ENCODE results near the gene DPP7. TPM values are rescaled to one million over a fixed set of nuclear protein-coding genes. Genes with fewer than 3 reads are reported as not detected.

The DPP7 gene
- polyA plus RNA-seq, 1 of the 3 experiments (the other 2 are of a cell fraction) = 127 TPM

GRCh38 chr9:137152844-137153405 lies 38.4 kb upstream of the DPP7 start:
- H3K27me3 ChIP-seq (ENCODE audit: insufficient read depth) = no peaks in the 10 kb centered on the region

DNA sequence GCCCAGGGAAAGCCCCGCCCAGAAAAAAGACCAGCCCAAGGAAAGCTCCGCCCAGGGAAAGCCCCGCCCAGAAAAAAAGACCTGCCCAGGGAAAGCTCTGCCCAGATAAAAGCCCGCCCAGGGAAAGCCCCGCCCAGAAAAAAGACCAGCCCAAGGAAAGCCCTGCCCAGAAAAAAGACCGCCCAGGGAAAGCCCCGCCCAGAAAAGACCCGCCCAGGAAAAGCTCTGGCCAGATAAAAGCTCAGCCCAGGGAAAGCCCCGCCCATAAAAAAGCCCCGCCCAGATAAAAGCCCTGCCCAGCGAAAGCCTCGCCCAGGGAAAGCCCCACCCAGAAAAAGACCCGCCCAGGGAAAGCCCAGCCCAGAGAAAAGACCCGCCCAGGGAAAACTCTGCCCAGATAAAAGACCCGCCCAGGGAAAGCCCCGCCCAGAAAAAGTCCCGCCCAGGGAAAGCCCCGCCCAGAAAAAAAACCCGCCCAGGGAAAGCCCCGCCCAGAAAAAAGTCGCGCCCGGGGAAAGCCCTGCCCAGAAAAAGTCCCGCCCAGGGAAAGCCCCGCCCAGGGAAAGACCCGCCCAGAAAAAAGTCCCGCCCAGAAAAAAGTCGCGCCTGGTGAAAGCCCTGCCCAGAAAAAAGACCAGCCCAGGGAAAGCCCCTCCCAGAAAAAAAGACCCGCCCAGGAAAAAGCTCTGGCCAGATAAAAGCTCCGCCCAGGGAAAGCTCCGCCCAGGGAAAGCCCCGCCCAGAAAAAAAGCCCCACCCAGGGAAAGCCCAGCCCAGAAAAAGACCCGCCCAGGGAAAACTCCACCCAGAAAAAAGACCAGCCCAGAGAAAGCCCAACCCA lies 36.3 kb upstream of the DPP7 start:
- ChIA-PET POLR2A (interaction anchor here (1.7 kb wide), 1 partner anchor 12 kb away, joined by 6 read pairs; the partner anchor contains the start of gene GRIN1), CTCF (interaction anchor here (1.6 to 2.0 kb wide), 2 partner anchors 25 to 86 kb away, joined by 4 to 7 read pairs; no protein-coding TSS in a partner anchor)
- Histone ChIP-seq H3K4me2 (no peak overlapping the region), H3K79me2 (ENCODE audit: insufficient read depth) (no peaks in the 10 kb centered on the region), H3K9me2 (no peaks in the 10 kb centered on the region), H3K9me3 (no peaks in the 10 kb centered on the region), H3K9ac (no peak overlapping the region), H3K4me3 (ENCODE audit: low read depth in 2 of 2, low read length in 1 of 2) (no peak overlapping the region), H3K27ac (ENCODE audit: low read depth in 2 of 2, low read length in 1 of 2) (no peak overlapping the region), H3K36me3 (replicated peaks in 1 of 2; ENCODE audit: control insufficient read depth in 1 of 2, insufficient read depth in 2 of 2, low read length in 1 of 2) (no peaks in the 10 kb centered on the region), H3F3A (replicated peaks; ENCODE audit: insufficient read depth) (no peaks in the 10 kb centered on the region), H4K20me1 (ENCODE audit: insufficient read depth) (no peaks in the 10 kb centered on the region), H2AFZ (ENCODE audit: low read depth) (no peak overlapping the region), H3K27me3 (ENCODE audit: insufficient read depth) (no peaks in the 10 kb centered on the region), H3K4me1 (ENCODE audit: control insufficient read depth in 1 of 2, insufficient read depth in 2 of 2, low read depth in 1 of 2, low read length in 1 of 2) (no peaks in the 10 kb centered on the region)
- peak; percentile 83 for DNase-seq
- WGBS (ENCODE audit: low lambda C conversion rate) = 58% methylated on average over 34 of the region's 34 CpGs
- no peak for TF ChIP-seq GATA2 (CRISPR knock-in tag; IDR thresholded peaks at IDR 0.05)
- no peak for TF ChIP-seq RAD21 (IDR thresholded peaks at IDR 0.05; ENCODE audit: low read length)
- no peak for TF ChIP-seq SMC3 (IDR thresholded peaks at IDR 0.05; ENCODE audit: low read depth, low read length)
- TF ChIP-seq MEF2A (IDR thresholded peaks at IDR 0.05; ENCODE audit: borderline replicate concordance, low read depth) = no peak
- TF ChIP-seq SIN3A (IDR thresholded peaks at IDR 0.05; ENCODE audit: borderline replicate concordance, low read depth, low read length) = no peak
- TF ChIP-seq JUND (IDR thresholded peaks at IDR 0.05) = no peak
- TF ChIP-seq FOSL2 (IDR thresholded peaks at IDR 0.05; ENCODE audit: borderline replicate concordance, low read depth) = no peak
- TF ChIP-seq, protein P1, sequence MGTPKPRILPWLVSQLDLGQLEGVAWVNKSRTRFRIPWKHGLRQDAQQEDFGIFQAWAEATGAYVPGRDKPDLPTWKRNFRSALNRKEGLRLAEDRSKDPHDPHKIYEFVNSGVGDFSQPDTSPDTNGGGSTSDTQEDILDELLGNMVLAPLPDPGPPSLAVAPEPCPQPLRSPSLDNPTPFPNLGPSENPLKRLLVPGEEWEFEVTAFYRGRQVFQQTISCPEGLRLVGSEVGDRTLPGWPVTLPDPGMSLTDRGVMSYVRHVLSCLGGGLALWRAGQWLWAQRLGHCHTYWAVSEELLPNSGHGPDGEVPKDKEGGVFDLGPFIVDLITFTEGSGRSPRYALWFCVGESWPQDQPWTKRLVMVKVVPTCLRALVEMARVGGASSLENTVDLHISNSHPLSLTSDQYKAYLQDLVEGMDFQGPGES (IDR thresholded peaks at IDR 0.05; ENCODE audit: low read depth, low read length) = no peak
- TF ChIP-seq POLR2AphosphoS5 (IDR thresholded peaks at IDR 0.05; ENCODE audit: low read depth, low read length) = no peak
- no peak for TF ChIP-seq ZBTB33 (IDR thresholded peaks at IDR 0.05; ENCODE audit: borderline replicate concordance, low read depth)

More at GRCh38 chr9:137152844-137153405, 38.4 kb upstream of the DPP7 start:
- CTCF ChIA-PET = no interaction called here
- Histone ChIP-seq H3K9me3 (no peaks in the 10 kb centered on the region), H3K79me2 (ENCODE audit: insufficient read depth) (no peaks in the 10 kb centered on the region), H2AFZ (ENCODE audit: low read depth) (no peak overlapping the region), H3F3A (replicated peaks; ENCODE audit: insufficient read depth) (no peaks in the 10 kb centered on the region), H4K20me1 (ENCODE audit: insufficient read depth) (no peaks in the 10 kb centered on the region), H3K9ac (no peak overlapping the region), H3K4me2 (no peak overlapping the region), H3K27ac (ENCODE audit: low read depth in 2 of 2, low read length in 1 of 2) (no peak overlapping the region), H3K4me3 (ENCODE audit: low read depth in 2 of 2, low read length in 1 of 2) (no peak overlapping the region), H3K9me2 (no peaks in the 10 kb centered on the region), H3K4me1 (ENCODE audit: control insufficient read depth in 1 of 2, insufficient read depth in 2 of 2, low read depth in 1 of 2, low read length in 1 of 2) (no peaks in the 10 kb centered on the region; a peak in 1 of 4 replicates), H3K36me3 (replicated peaks in 1 of 2; ENCODE audit: control insufficient read depth in 1 of 2, insufficient read depth in 2 of 2, low read length in 1 of 2) (no peaks in the 10 kb centered on the region)
- POLR2A ChIA-PET = no interaction called here
- TF ChIP-seq POLR2AphosphoS5 (IDR thresholded peaks at IDR 0.05; ENCODE audit: low read depth, low read length) (no peak), EZH2phosphoT487 (IDR thresholded peaks at IDR 0.05; ENCODE audit: borderline replicate concordance, low read depth) (no peak), CHD2 (IDR thresholded peaks at IDR 0.05; ENCODE audit: low read length, partially characterized antibody) (no peak), RXRA (IDR thresholded peaks at IDR 0.05; ENCODE audit: borderline replicate concordance, low read depth) (no peak), CTCF (IDR thresholded peaks at IDR 0.05) (no peak), TEAD4 (IDR thresholded peaks at IDR 0.05; ENCODE audit: borderline replicate concordance, insufficient read depth) (no peak), RFX5 (IDR thresholded peaks at IDR 0.05; ENCODE audit: low read length) (no peak), TCF12 (IDR thresholded peaks at IDR 0.05) (no peak), NFIC (IDR thresholded peaks at IDR 0.05; ENCODE audit: borderline replicate concordance) (no peak), RCOR1 (IDR thresholded peaks at IDR 0.05; ENCODE audit: low read length) (no peak), SMC3 (IDR thresholded peaks at IDR 0.05; ENCODE audit: low read depth, low read length) (no peak), JUND (IDR thresholded peaks at IDR 0.05) (no peak)
- TF ChIP-seq, protein P2, sequence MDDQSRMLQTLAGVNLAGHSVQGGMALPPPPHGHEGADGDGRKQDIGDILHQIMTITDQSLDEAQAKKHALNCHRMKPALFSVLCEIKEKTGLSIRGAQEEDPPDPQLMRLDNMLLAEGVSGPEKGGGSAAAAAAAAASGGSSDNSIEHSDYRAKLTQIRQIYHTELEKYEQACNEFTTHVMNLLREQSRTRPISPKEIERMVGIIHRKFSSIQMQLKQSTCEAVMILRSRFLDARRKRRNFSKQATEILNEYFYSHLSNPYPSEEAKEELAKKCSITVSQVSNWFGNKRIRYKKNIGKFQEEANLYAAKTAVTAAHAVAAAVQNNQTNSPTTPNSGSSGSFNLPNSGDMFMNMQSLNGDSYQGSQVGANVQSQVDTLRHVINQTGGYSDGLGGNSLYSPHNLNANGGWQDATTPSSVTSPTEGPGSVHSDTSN (IDR thresholded peaks at IDR 0.05) = no peak
- no peak for DNase-seq
- WGBS (ENCODE audit: low lambda C conversion rate) = 73% methylated on average over 7 of the region's 7 CpGs

Measured in SK-N-SH (cell line).